Renal pelvis (tissue), 4 donors: ENCODE results near the gene NR4A3. TPM values are rescaled to one million over a fixed set of nuclear protein-coding genes. Genes with fewer than 3 reads are reported as not detected.

Experiments
- DNase-seq: peaks from one replicate; pipeline ENCODE4 v3.0.0-alpha.2; 2013
- polyA plus RNA-seq, 3 donors: library from polyadenylated mRNA; unstranded; fragments of 120-200 nt; gene quantifications; one replicate each; pipeline ENCODE4 v1.2.1, GENCODE V29; 2013; ENCODE audit not compliant: insufficient read length in 3 of 3

Gene NR4A3
- polyA plus RNA-seq, 3 donors = 0.32 to 0.37 (median 0.36) TPM

DNA sequence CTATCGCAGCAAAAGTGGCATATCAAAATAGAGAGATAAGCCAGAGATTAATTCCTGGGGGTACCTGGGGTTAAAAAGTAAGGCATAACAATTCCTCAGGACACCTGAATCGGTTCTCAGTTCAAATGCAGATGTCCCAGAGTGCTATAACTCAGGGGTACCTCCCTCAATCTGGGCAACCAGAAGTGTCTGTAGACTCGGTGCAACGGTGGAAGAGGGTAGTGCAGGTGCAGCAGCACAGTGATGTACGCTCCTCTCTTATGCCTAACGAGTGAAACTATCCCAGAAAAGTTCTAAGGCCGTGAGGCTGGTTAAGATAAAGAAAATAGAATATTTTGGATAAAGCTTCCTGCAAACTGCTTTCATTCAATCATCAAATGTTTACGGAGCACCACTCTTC lies 7.9 kb upstream of the NR4A3 start:
- no peak for DNase-seq

DNA sequence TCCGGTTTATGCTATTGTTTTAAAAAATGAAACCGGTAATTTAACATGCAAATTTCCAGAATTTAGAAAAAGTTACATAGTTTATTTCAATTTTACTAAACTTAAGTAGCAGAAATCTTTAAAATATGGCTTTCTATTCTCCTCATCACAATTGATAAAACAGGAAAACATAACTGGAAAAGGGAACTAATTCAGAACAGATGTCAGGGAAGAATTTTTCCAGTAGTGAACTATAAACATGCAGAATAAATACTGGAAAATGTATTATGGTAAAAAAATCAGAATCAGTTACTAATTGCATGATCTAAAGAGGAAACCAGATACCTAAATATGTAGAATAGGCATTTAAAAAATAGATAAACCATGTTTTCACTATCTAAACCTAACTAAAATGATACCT lies 7.3 kb upstream of the NR4A3 start:
- DNase-seq = no peak

DNA sequence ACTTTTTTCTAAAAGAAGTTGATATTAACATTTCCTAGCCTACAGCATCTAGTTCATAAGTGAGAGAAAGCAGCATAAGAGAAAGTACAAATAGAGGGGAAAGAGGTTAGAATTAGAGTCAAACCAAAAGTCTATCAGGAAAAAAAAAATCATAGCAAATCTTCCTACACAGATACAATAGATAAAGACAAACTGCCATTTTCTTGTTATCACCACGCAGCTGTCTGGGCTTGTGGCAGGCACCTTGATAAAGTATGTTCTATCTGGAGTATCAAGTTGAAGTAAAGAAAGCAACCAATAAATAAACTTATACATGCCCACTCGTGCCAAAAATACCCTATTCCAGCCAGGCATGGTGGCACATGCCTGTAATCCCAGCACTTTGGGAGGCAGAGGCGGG lies 5.3 kb upstream of the NR4A3 start:
- no peak for DNase-seq

DNA sequence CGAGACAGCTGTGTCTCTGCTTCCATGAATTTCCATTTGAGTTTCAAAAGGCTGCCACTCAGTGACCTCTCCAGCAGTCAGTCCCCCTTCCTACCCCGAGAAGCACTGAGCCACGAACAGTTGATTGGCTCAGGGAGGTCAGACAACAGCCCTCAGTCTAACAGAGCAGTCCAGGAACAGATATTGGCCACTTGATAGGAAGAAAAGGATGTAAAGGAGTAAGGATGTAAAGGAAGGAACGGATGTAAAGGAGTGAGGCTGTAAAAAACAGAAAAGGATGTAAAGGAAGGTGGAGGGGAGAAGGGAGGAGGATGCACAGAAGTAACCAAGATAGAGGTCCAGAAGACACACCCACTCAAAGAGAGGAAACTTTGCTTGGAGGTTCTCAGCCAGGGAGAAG lies 3.2 kb upstream of the NR4A3 start:
- DNase-seq = no peak

DNA sequence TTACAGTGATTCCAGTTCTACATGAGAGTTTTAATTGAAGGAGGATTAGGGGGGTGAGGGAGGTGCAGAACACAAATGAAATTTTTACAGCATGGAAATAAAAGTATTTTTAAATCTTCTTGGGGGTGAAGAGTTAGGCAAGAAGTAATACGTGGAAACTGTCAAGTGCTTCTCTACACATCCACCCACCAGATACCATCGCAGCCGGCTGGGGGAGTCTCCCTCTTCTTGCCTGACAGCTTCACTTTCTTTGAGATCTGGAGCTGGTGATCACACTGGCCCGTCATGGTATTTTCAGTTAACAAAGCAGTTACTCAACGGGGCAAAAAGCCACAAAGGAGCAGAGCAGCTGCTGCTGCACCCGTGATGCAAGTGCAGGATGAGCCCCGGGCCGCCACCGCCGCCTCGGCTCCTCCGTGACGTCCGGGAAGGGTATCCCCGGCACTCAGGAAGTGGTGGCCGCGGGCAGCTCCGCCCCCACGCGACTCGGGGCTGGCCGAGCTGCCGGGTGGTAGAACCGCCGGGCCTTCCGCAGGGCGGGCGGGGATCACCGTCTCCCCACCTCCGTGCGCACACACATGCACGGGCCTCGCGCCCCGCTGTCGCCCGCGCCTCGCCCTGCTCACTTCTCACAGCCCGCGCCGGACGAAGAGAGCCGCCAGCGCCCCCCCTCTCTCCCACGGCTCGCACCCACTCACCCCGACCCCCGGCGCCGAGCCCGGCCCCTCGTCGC lies 2.4 kb upstream of the NR4A3 start:
- DNase-seq = peak; percentile 65

DNA sequence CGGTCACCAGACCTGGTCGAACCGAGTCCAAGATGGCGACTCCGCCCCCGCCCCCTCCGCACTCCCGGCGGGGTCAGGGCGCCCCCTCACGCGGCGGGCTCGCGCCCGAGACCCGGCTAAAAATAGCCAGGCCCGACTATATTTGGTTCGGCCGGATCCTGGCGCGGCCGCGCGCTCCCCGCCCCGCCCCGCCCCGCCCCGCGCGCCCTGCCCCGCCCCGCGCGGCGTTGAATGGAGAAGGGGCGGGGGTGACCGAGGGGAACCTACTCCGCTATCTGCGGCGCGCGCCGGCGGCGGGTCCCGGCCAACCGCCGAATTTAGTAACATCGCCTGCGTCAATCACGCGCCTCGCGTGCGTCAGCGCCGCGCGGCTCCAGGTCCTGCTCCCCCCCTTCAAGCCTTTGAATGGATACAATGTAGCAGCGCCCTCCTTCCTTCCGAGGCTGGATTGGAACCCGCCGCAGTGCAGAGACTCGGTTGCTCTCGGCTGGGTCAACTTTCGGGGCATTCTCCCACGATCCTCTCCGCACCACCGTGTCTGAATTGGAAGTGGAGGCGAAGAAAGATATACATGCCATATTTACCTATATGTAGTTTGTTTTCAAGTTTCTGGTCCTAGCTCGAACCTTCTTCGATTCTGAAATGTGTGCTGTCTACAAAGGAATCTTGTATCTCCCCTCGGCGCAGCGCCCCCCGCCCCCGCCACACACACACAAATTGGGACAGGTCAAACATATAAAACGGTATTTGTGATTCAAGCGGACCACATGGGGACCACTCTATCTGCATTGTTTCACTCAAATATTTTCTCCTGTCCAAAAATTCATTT lies 1.6 kb upstream of the NR4A3 start:
- DNase-seq = peak; percentile 90

DNA sequence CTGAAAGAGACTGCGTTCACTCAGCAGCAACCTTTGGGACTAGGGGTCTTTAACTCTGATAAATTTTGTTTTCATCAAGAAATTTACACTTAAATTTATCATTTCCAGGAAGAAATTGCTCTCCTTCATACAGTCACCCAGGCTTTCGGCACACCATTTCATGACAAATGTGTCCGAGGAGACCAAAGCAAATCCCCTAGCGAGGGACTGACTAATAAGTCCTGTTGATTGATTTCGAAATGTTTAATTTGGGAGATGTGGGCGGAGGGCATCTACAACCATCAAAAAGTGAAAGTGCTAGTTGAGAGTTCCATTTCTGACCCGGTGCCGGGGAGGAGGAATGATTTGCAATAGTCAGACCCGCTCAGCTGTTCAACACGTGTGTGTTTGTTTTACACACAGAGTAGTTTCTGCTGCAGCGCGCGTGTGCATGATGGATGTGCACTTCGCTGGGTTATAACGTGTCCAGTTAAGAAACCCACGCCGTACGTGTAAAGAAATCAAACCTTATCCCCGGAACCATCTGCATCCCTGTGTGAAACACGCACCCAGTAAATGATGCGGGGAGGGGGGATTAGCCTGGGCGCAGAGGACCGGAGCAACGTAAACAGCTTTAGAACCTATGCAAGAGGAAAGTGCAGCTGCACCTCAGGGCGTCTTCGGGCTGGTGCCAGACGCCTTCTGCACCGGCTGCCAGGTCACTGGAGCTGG lies 845 bp upstream of the NR4A3 start:
- peak; percentile 65 for DNase-seq

DNA sequence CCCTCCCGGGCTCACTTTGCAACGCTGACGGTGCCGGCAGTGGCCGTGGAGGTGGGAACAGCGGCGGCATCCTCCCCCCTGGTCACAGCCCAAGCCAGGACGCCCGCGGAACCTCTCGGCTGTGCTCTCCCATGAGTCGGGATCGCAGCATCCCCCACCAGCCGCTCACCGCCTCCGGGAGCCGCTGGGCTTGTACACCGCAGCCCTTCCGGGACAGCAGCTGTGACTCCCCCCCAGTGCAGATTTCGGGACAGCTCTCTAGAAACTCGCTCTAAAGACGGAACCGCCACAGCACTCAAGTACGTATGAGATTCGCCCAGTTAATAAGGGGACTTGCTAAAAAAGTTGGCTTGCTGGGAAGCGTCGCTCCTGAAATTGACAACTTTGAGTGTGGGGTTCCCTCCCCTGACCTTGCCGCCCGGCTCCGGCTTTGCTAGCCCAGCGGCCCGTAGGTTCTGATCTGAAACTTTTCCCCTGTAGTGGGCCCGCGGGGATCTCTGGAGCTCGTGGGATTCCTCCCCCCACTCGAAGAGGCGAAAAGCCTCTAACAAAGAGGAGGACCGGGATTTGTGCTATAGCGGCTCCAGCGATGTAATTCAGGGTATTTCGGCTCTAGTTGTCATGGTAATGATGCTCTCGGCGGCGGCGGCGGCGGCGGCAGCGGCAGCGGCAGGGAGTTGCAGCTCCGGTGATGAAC lies 572 bp downstream of the NR4A3 start:
- peak; percentile 60 for DNase-seq

DNA sequence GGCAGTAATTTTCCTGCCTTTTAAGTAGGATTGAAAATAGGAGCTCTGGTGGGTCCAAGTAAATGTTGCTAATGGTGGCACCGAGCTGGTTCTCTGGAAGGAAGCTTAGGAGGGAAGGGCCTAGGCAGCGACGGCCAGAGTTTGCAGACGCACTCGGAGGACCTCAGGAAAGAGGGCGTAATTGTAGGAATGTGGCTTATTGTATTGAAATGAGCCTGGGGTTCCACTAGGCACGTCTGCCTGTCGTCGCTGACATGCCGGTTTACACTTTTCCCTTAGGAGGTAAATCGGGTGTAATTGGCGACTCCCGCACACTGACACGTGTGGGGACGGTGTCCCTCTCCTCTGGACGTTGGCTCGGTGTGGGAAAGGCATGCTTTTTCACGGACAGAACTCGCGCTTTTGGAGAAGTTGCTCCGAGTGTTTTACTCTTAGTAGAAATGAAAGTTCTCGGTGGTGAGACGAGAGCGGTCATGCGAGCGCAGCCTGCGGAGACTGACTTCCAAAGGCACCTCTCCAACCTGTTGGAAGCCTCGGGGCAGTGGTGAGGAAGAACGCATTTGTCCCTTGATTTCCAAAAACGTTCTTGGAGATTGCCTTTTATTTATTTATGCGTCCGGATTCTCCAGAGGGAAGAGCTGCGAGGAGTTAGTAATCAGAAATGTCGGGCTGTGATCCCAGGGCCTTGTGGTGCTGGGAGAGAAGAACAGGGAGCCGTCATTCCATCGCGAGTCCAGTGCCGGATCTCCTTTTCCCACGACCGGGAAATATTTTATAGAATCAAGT lies 1.3 kb downstream of the NR4A3 start:
- no peak for DNase-seq

DNA sequence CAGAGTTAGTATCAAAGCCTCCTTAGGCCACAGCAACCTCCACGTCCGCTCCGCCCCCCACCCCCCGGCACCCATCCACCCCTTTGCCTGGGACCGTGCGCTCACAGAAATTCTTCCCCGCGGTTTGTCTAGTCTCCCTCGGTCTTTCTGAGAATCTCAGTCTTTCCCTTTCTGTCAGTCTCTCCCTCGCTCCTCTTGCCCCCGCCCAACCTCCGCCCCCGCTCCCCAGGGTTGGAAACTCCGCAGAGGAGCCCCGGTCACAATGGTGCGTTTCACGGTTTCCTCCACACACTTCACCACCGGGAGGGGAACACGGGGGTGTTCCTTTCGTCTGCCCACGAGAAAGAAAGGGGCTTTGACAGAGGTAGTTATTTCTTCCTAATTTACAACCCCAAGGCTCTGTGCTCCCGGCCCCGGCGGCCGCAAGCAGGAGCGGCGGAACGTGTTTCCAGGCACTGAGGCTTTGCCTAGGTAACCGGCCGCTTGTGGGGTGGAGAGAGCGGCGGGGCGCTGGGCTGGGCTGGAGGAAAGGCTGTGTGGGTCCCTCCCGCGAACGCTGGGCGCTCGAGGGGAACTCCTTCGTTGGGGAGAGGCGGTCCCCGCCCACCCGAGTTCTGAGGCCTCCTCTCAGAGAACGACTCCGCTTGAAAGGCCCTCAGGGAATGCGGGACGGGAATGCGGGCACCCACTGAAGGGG lies 2.1 kb downstream of the NR4A3 start:
- peak; percentile 56 for DNase-seq

DNA sequence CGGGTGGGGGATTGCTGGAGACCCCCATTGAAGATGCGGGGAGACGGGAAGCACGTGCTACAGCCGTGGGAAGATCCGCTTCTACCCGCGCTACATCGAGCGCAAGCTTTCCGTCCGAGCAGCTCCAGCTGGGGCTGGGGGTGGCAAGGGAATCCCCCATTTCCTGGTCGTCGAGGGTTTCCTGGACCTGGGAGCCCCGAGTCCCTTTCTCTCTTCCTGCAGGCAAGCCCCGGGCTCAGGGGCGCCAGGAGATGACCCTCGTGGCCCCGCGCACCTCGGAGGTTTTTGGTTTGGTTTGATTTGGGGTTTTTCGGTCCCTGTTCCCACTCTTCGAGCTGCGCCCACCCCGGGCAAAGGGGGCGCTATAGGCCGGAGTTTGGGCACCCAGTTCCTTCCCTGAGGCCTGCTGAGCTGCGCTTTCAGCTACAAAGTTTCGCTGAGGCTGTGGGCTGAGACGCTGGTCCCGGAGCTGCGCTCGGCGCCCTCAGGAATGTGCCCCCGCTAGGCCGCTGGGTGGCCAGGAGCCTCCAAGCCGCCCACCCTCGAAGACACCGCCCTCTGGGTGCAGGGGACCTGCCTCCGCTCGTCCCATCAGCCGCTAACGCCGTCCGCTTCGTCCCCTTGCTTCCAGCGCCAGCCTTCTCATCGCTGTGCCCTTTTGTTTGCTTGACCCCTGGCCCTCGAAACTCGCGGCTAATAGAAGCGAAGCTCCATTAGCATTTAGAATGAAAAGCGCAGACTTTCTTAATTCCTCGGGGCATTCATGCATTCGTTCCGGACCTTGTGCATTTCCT lies 2.9 kb downstream of the NR4A3 start:
- DNase-seq = peak; percentile 37

DNA sequence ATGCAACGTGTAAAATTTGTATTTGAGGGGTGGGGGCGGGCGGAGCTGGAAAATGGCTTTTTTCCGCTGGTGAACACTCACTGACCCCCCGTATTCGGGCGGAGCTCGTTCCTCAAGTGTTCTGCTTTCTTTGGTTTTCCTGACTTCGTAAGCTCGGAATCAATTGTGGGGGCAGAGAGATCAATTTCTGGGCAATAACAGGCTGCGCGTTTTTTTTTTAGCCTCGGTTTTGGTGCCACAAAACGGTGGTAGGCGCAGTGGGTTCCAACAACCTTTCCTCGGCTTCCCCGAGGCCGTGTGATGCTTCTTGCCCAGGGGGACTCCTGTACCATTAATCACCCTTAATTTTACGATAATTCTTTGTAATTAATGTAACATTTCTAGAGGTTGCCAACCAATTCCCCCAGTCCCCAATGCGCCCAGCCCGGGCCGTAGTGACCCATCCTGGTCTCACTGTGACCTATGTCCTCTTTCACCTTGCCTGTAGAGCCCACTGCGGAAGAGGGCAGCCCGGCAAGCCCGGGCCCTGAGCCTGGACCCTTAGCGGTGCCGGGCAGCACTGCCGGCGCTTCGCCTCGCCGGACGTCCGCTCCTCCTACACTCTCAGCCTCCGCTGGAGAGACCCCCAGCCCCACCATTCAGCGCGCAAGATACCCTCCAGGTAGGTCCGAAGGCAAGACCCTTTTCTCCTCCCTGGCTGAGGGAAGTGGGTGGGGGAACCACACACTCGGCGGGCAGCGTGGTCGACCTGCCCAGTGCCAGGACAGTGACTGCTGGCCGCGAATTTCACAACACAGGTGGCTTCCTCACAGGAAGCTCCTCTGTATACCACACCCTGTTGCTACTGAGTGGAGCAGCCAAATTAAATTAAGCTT lies 3.7 kb downstream of the NR4A3 start:
- no peak for DNase-seq

DNA sequence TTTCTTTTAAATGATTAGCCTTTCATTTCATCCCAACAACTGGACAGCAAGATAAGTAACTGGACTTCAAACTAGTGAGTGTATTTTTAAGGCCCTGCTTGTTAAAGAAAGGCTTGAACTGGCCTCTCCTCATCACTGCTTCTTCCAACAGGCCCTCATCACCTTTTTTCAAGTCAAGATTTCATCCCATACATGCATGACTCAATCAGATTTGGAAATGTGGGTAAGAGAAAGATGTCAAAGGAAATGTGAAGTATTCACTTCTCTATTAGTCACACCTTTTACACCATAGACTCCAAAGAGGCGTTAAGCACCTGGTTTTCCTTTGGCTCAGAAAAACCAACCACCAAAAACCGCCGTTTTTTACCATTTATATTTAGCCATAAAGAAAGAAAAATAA lies 4.9 kb downstream of the NR4A3 start:
- no peak for DNase-seq

DNA sequence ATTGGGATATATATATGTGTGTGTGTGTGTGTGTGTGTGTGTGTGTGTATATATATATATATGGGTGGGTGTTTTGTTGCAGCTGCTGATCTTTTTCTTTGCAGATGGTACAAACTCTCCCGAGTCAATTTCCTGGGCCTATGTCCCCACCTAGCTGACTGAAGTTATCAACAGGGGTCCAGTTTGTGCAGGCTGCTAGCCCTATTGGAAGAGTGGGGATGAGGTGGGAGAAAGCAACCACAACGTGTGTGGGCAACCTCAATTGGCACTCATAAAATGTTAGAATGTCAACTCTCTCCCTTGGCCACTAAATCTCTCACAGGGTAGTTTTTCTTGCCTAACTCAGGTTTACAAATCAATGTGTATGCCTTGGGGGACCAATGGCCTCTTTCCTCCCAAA lies 5.6 kb downstream of the NR4A3 start:
- no peak for DNase-seq

DNA sequence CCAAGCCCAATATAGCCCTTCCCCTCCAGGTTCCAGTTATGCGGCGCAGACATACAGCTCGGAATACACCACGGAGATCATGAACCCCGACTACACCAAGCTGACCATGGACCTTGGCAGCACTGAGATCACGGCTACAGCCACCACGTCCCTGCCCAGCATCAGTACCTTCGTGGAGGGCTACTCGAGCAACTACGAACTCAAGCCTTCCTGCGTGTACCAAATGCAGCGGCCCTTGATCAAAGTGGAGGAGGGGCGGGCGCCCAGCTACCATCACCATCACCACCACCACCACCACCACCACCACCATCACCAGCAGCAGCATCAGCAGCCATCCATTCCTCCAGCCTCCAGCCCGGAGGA lies 6.3 kb downstream of the NR4A3 start:
- no peak for DNase-seq

DNA sequence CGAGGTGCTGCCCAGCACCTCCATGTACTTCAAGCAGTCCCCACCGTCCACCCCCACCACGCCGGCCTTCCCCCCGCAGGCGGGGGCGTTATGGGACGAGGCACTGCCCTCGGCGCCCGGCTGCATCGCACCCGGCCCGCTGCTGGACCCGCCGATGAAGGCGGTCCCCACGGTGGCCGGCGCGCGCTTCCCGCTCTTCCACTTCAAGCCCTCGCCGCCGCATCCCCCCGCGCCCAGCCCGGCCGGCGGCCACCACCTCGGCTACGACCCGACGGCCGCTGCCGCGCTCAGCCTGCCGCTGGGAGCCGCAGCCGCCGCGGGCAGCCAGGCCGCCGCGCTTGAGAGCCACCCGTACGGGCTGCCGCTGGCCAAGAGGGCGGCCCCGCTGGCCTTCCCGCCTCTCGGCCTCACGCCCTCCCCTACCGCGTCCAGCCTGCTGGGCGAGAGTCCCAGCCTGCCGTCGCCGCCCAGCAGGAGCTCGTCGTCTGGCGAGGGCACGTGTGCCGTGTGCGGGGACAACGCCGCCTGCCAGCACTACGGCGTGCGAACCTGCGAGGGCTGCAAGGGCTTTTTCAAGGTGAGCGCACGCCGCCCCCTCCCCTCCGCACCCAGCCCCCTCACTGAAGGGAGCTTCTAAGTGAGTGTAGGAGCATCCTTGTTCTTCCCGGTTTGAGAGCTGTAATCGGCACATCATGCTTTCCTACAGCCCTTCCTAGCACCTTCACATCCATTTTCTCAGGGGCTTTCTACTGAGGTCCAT lies 6.9 kb downstream of the NR4A3 start:
- no peak for DNase-seq

DNA sequence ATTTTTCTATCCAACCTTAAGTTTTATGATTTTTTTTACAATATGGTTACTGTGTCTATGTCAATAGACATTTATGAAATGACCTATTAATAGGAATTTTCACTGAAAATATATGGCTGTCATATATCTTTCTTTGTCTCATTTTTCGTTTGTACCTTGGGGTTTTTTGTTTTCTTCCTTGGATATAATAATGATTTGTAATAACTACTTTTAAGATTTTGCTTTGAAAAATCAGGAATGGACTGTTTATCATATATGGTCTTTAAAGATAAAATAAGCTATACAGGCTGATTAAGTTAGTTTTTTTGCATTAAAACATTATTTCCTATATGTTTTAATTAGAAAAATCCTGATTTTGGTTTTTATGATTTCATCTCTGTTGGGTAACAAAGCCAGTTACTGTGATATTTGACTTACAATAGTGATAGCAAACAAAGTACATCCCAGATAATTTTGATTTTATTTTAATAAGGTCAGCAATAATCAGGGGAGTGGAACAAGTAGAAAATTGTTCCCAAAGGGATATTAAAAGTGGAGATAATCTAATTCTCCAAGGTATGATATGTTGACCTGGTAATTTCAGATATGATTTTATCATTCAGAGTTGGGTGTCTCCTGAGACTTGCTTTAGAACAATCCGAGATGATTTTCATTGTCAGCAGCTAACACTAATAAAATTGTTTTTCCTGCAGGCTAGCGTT lies 10.3 kb downstream of the NR4A3 start:
- DNase-seq = no peak

DNA sequence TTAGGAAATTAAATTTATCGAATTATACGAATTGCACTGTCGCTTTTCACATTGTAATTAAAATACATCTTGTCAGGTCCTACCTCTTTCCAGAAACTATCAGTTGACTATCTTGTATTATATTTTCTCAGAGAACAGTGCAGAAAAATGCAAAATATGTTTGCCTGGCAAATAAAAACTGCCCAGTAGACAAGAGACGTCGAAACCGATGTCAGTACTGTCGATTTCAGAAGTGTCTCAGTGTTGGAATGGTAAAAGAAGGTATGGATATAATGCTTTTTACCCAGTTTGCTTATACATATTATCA lies 10.8 kb downstream of the NR4A3 start:
- DNase-seq = no peak
